Testis (tissue), 3 donors: ENCODE data around the gene ST7. TPM values are rescaled to one million over a fixed set of nuclear protein-coding genes. Genes with fewer than 3 reads are reported as not detected.

Experiments used
- DNase-seq: peaks from one replicate; pipeline ENCODE4 v3.0.0-alpha.2; 2019
- H3K27ac ChIP-seq, 2 donors: fragments of 200-600 bp; sonication (generic); one replicate each; pipeline ENCODE4 v1.5.1; 2019
- H3K27me3 ChIP-seq: fragments of 200-600 bp; sonication (generic); one replicate; pipeline ENCODE4 v1.5.1; 2019
- H3K36me3 ChIP-seq: fragments of 200-600 bp; sonication (generic); one replicate; pipeline ENCODE4 v1.5.1; 2017; ENCODE audit warnings: low read depth; ENCODE audit errors: missing control alignments
- H3K4me1 ChIP-seq: fragments of 200-600 bp; sonication (generic); one replicate; pipeline ENCODE4 v1.5.1; 2019
- H3K4me3 ChIP-seq, 2 donors: fragments of 200-600 bp; sonication (generic); one replicate each; pipeline ENCODE4 v1.5.1; 2017 to 2019
- H3K9me3 ChIP-seq: fragments of 200-600 bp; sonication (generic); one replicate; pipeline ENCODE4 v1.5.1; 2017
- CTCF ChIP-seq, 3 experiments: fragments of 450-650 bp in 2 of 3; fragments of 200-600 bp in 1 of 3; sonication (generic) in 1 of 3; IDR thresholded peaks; one replicate each; pipeline ENCODE4 v1.5.1; 2016 to 2019; ENCODE audit warnings: antibody characterized with exemption in 3 of 3, mild to moderate bottlenecking in 2 of 3, moderate library complexity in 1 of 3
- POLR2A ChIP-seq: fragments of 450-650 bp; IDR thresholded peaks from one replicate; pipeline ENCODE4 v1.6.1; 2017; ENCODE audit warnings: antibody characterized with exemption, mild to moderate bottlenecking, moderate library complexity
- WGBS, 2 donors: methylation state at CpG; one replicate each; pipeline ENCODE4 v1.1.5; 2018; 5-methylcytosine and 5-hydroxymethylcytosine counted together
- intact Hi-C: fragments of 100-400 bp; cut with DNase I; formaldehyde crosslinking; loops from one replicate; pipeline ENCODE4 v1.15.1; 2023; ENCODE audit warnings: low total_unique reads
- polyA plus RNA-seq: library from polyadenylated mRNA; stranded (reverse); fragments of 350-450 nt; fragmentation: Illumina TruSeq; extraction: RNeasy Lipid Tissue Mini Kit (QIAGEN cat#74804); gene quantifications from one replicate; pipeline ENCODE4 v1.2.3, GENCODE V29; 2014; ENCODE audit warnings: low read depth, low replicate concordance; ENCODE audit not compliant: insufficient read depth
- total RNA-seq, 2 donors: library from RNA; depleted of rRNA; stranded (reverse); fragments of >200 nt; gene quantifications; one replicate each; pipeline ENCODE4 v1.2.3, GENCODE V29; 2016

ST7 gene
- total and polyA plus RNA-seq, 3 donors from 2014 or later = 15.9 to 25.3 (median 23.2) TPM

DNA sequence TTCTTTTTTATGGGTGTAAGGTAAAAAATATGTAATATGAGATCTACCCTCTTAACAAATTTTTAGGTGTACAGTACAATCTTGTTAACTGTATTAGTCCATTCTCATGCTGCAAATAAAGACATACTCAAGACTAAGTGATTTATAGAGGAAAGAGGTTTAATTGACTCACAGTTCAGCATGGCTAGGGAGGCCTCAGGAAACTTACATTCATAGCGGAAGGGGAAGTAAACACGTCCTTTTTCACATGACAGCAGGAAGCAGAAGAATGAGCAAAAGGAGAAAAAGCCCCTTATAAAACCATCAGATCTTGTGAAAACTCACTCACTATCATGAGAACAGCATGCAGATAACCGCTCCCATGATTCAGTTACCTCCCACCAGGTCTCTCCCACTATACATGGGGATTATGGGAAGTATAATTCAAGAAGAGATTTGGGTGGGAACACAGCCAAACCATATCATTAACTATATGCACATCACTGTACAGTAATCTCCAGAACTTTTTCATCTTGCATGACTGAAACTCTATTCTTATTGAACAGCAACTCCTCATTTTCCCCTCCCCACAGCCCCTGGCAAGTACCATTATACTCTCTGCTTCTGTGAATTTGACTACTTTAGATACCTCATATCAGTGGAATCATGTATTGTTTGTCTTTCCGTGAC lies 242.2 kb downstream of the ST7 start:
- Histone ChIP-seq H3K27me3 (no peaks in the 10 kb centered on the region), H3K27ac (no peak overlapping the region), H3K4me1 (no peaks in the 10 kb centered on the region), H3K4me3 (no peak overlapping the region), H3K36me3 (no peaks in the 10 kb centered on the region), H3K9me3 (no peaks in the 10 kb centered on the region)
- intact Hi-C loops = no loop called here
- 83 to 91% methylated on average over 4 of the region's 4 CpGs for WGBS, 2 donors
- DNase-seq = no peak
- TF ChIP-seq POLR2A (no peak), CTCF (IDR thresholded peaks at IDR 0.05) (no peak)

- Histone ChIP-seq H3K36me3 (no peaks in the 10 kb centered on the region), H3K4me1 (no peaks in the 10 kb centered on the region), H3K27me3 (no peaks in the 10 kb centered on the region), H3K9me3 (no peaks in the 10 kb centered on the region), H3K4me3 (no peak overlapping the region), H3K27ac (no peak overlapping the region)
- no peak for TF ChIP-seq CTCF (IDR thresholded peaks at IDR 0.05)
- TF ChIP-seq POLR2A = no peak
- DNase-seq = no peak
- WGBS, 2 donors = 67 to 92% methylated on average over 2 of the region's 2 CpGs
- intact Hi-C loops = no loop called here
Measured at GRCh38 chr7:117200132-117200531, 246.8 kb downstream of the ST7 start.

DNA sequence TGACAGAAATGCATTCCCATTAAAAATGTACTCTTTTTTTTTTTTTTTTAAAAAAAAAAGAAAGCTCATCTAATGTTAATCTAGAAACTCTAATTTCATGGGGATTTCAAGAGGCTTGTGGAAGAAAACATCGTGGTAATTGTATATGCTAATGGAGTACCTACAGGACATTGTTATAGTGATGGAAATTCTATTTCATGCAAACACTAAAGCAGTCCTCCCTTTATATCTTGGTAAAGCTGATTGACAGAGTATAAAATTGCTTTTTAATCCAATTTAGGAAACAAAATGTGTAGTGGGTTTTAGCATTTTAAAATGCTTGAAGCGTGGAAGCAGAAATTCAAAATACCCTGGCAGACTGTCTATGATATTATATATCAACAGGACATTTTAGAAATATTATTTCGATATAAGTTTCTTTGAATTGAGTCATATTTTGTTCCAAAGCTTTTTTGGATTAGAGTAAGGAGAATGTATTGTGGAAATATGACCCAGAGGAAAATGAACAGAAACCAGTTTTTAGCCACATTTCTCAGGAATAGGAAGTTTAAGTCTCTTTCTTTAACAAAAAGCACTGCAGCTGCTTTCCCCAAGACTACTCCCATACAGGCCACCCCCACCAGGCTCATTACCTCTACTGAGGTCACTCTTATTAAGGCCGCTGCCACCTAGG lies 247.6 kb downstream of the ST7 start:
- H3K4me3 ChIP-seq = no peak overlapping the region
- H3K27ac ChIP-seq = no peak overlapping the region
- 84 to 89% methylated on average over 4 of the region's 4 CpGs for WGBS, 2 donors
- TF ChIP-seq POLR2A (no peak), CTCF (IDR thresholded peaks at IDR 0.05) (no peak)
- intact Hi-C loops = no loop called here
- no peaks in the 10 kb centered on the region for H3K27me3 ChIP-seq
- H3K4me1 ChIP-seq = no peaks in the 10 kb centered on the region
- H3K9me3 ChIP-seq = no peaks in the 10 kb centered on the region
- no peaks in the 10 kb centered on the region for H3K36me3 ChIP-seq
- DNase-seq = no peak

DNA sequence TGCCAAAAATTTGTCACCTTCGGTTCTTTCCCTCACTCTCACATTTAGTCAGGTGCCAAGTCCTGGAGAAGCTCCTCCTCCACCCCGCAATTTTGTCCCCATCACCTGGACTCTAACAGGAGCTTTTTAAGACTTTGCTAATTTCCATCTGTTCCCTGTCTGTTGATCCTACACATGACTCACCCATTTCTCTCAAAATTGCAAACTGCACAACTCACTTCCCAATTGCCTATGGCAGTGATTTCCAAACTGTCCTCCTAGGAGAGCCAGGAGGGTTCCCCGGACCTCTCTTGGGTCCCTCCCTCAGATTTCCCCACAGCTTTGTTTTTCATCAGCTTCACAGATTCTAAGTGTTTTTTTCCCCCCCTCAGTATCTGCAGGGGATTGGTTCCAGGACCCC lies 249.2 kb downstream of the ST7 start:
- no peak overlapping the region for H3K4me3 ChIP-seq
- H3K27ac ChIP-seq = no peak overlapping the region
- H3K9me3 ChIP-seq = no peaks in the 10 kb centered on the region
- WGBS, 2 donors = 67 to 74% methylated on average over 3 of the region's 3 CpGs
- H3K36me3 ChIP-seq = no peaks in the 10 kb centered on the region
- H3K4me1 ChIP-seq = no peaks in the 10 kb centered on the region
- intact Hi-C loops = no loop called here
- TF ChIP-seq POLR2A = no peak
- no peak for TF ChIP-seq CTCF (IDR thresholded peaks at IDR 0.05)
- DNase-seq = no peak
- H3K27me3 ChIP-seq = no peaks in the 10 kb centered on the region

GRCh38 chr7:117203205-117203604 lies 249.9 kb downstream of the ST7 start:
- H3K27me3 ChIP-seq = no peaks in the 10 kb centered on the region
- WGBS, 2 donors = 86 to 97% methylated on average over 1 of the region's 1 CpG
- H3K27ac ChIP-seq = no peak overlapping the region
- DNase-seq = no peak
- H3K36me3 ChIP-seq = no peaks in the 10 kb centered on the region
- no peak overlapping the region for H3K4me3 ChIP-seq
- no peak for TF ChIP-seq POLR2A
- H3K9me3 ChIP-seq = no peaks in the 10 kb centered on the region
- H3K4me1 ChIP-seq = no peaks in the 10 kb centered on the region
- intact Hi-C loops = no loop called here
